Forelimb muscle (tissue), 1 donor: ENCODE measurements around the gene UBE3C. TPM values are rescaled to one million over a fixed set of nuclear protein-coding genes. Genes with fewer than 3 reads are reported as not detected.
"Not testable (repeated sequence)": the region's sequence is repeated elsewhere in the genome, so short reads cannot be mapped to it uniquely, and the experiment has no call there.

ENCODE experiments used
- DNase-seq: peaks from one replicate; pipeline ENCODE4 v3.0.0-alpha.2; 2013; ENCODE audit warnings: low read depth
- polyA plus RNA-seq: library from polyadenylated mRNA; unstranded; fragments of 120-200 nt; gene quantifications from one replicate; pipeline ENCODE4 v1.2.1, GENCODE V29; 2013; ENCODE audit not compliant: insufficient read length

Gene UBE3C
- polyA plus RNA-seq, 1 donor, result 34.3 TPM

DNA sequence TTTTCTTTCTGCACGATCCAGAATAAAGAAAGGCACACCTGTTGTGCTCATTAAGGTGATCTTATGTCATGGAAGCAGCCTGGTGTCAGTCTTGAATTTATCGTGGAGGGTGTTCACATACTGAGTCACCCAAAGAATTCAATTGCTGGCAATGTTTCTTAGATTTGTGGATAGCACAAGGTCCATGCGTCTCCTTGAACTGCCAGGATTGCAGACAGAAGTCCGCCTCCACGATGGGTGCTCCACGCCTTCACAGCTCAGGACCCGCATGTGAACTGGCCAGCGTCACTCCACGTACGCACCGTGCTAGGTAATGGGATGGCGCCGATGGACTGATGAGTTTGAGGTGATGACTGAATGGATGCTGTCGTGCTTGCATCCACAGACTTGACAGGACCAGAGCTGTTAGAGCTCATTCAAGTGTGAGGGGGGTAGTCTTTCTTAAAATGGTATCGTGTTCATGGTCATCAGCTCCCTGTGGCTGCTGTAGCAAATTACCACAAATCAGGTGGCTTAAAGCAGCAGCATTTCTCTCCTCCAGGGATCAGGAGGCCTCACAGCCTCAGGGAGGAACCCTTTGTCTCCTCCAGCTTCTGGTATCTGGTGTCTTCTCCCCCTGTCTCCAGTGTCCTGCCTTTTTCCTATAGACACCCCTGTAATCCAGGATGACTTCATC, 132.7 kb downstream of the UBE3C start:
- DNase-seq, result no peak

DNA sequence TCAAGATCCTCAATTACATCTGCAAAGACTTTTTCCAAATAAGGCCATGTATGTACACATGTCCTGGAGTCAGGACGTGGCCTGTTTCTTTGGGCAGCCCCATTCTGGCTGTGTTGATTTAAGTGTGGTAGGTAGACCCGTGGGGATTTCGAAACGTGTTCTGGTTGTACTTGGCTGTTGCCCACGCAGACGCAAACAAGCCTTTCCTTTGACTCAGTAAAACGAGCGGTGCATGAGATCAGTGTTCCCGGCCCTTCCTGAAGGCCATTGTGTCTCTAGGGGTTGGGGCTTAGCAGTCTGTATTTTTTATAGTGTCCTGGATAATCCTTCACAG, 133.2 kb downstream of the UBE3C start:
- peak; percentile 20 for DNase-seq

DNA sequence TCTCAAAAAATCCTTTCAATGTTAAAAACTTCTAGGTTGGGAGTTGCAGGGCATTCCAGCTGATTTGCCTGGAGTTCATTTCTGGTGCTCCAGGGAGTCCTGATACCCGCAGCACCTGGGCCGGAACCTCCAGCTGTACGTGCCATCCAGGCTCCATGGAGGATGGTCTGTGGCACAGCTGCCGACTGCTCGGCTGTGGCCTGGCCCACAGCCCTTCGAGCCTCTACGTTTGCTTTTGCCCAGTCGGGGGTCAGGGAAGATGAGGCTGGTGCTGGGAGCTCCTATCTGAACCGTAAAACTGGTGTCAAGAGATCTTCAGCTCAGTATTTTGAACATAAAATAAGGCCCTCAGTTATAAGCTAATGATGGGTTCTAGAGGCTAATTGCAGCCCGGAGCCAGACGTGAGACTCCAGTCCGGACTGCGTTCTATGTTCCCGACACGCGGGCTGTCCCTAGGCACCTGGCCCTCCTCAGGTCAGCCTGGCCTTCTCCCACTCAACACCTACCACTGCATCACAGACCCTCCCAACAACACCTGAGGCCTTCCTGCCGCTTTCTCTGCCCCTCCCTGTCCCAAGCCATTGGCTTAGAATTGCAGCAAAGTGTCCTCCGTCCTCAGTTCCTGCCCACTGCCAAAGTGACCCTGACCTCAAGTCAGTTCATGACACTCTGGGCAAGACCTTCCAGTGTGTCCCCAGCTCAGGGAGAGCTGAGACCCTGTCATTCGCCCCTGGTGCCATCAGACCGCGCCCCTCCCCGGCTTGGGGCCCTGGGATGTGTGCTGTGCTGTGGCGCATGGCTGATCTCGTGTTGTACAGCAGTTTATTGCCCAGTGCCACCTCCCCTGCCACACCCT, 133.9 kb downstream of the UBE3C start:
- no peak for DNase-seq

DNA sequence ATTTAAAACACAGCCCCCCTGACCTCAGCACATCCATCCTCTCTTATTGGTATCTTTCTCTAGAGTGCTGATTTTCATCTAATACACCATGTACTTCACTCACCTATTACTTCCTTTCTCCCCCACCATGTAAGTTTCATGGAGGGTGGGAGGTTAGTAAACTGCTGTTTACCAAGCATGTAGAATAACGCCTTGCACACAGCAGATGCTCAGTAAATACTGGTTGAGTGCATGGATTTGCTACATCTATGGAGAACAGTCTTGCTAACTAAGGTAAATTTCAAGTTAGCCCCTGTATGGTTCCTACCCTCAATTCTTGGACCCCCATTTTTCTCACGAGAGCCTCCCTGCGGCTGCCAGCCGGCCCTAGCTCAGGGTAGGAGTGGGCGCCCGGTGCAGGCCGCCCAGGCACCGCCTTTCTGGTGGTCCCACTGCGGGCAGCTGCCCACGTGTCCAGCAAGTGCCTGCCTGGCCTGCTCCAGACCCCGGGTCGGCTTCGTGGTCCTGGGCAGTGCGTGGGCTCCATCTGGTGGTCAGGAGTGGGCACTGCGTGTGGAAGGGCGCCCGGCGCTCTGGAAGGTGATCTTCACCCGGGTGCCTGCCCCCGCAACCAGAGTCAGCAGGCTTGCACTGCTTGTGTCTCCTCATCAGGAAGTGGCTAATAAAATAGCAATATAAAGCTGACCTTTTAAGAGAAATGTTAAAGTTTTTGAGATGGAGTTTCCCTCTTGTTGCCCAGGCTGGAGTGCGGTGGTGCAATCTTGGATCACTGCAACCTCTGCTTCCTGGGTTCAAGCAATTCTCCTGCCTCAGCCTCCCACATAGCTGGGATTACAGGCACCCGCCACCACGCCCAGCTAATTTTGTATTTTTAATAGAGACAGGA, 134.7 kb downstream of the UBE3C start:
- no peak for DNase-seq

DNA sequence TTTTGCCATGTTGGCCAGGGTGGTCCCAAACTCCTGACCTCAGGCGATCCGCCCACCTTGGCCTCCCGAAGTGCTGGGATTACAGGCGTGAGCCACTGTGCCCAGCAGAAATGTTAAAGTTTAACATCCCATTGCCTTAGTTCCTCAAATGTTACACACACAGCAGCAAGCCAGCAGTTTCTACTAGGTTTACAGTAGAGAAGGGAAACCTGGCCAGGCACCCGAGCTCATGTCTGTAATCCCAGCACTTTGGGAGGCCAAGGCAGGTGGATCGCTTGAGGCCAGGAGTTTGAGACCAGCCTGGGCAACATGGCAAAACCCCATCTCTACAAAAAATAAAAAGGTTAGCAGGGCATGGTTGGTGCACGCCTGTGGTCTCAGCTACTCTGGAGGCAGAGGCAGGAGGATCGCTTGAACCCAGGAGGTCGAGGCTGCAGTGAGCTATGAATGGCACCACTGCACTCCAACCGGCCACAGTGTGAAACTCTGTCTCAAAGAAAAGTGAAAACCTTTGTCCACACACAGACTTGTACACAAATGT, 135.4 kb downstream of the UBE3C start:
- DNase-seq, result not testable (repeated sequence)

DNA sequence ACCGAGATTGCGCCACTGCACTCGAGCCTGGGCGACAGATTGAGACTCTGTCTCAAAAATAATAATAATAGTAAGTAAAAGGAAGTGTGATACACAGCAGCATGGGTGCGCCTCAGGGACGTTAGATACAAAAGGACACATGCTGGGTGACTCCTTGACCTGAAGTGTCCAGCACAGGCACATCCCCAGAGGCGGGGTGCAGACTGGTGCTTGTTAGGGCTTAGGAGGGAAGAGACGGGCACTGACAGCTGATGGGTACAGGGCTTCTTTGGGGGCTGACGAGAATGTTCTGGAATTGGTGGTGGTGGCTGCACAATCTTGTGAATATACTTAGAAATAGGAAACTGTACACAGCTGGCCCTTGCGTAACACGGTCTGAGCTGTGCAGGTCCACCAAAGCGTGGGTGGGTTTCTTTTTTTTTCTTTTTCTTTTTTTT, 136.3 kb downstream of the UBE3C start:
- DNase-seq, result no peak

DNA sequence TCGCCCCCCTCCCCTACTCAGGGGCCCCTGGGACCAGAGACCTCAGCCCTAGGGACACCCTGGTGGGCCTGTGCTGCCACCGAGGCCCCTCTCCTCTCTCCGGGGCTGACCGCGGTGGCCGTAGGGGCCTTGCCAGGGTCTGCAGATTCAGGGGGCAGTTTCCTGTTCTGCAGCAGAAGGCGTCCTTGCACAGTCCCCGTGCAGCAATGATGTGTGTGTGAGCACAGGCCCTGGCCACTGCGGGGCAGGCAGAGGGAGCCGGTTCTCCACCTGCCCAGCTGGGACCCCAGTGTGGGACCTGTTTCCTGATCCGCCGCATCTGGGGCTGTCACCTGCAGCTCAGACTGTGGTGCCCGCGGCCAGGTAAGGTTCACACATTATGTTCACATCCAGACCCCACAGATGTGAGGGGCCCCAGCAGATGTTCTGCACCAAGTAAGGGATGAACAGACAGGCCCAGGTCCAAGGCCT, 137.4 kb downstream of the UBE3C start:
- DNase-seq, result no peak

DNA sequence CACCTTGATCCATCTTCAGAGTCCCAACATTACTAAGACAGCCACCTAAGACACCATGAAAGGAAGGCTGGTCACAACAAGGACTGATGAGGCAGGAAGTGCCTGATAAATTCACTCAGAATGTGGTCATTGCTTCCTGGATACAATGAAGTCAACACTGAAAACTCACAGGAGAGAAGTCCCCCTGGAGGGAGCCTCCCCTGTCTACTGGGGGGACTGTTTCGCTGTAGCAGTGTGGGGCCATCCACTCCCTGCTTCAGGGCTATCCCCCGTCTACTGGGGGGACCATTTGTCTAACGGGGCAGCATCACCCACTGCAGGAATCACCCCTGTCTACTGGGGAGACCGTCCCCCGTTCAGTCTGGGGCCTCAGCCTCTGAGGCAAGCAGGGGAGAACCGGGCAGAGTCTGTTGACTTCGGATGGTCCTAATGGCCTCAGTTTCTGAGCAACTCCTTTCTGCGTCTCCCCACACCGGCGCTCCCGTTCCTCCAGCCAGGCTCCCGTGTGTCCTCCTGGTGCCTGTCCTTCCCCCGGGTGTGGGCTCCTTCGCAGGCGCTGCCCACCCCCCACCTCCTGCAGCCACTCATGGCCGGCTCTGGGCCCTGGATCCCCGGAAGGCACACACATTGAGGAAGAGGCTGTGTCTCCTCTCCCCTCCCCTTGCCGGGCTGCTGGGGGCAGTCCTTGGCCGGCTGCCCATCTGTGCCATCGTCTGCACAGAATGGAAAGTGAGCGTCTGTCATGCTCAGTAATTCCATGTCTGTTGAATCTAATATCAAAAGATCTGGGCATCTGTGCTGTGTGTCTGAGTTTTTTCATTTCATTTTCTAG, 138.2 kb downstream of the UBE3C start:
- no peak for DNase-seq

DNA sequence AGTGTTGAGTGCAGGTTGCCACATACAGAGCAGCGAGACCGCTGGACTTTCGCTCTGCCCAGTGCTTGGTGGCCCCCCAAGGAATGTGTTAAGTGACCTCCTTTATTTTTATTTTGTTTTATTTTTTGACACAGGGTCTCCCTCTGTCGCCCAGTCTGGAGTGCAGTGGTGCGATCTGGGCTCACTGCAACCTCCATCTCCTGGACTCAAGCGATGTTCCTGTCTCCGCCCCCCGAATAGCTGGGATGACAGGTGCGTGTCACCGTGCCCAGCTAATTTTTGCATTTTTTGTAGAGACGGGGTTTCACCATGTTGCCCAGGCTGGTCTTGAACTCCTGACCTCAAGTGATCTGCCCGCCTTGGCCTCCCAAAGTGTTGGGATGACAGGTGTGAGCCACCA, 138.8 kb downstream of the UBE3C start:
- DNase-seq, result not testable (repeated sequence)

DNA sequence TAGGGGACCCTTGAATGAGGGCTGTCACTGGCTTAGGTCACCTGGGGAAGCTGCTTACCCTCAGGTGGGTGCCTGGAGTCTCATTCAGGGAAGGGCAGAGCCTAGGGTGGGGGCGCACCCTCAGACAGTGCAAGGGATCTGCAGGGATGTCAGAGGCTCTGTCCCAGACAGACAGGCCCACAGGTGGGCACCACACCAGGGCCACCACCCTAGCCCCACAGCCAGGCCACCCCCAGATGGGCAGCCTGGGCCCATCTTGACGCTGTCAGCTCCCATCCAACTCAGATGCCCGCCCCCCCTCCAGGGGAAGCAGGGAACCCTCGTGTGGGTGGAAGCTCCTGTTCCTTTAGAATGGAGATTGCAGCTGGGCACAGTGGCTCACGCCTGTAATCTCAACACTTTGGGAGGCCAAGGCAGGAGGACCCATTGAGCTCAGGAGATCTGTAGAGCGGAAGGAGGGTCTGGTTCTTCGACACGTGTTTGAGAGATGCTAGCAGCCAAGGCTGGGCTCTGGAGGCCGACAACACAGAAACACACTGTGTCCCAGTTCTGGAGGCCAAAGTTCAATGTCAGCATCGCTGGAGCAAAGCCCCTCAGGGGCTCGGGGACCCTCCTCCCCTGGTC, 139.6 kb downstream of the UBE3C start:
- no peak for DNase-seq

DNA sequence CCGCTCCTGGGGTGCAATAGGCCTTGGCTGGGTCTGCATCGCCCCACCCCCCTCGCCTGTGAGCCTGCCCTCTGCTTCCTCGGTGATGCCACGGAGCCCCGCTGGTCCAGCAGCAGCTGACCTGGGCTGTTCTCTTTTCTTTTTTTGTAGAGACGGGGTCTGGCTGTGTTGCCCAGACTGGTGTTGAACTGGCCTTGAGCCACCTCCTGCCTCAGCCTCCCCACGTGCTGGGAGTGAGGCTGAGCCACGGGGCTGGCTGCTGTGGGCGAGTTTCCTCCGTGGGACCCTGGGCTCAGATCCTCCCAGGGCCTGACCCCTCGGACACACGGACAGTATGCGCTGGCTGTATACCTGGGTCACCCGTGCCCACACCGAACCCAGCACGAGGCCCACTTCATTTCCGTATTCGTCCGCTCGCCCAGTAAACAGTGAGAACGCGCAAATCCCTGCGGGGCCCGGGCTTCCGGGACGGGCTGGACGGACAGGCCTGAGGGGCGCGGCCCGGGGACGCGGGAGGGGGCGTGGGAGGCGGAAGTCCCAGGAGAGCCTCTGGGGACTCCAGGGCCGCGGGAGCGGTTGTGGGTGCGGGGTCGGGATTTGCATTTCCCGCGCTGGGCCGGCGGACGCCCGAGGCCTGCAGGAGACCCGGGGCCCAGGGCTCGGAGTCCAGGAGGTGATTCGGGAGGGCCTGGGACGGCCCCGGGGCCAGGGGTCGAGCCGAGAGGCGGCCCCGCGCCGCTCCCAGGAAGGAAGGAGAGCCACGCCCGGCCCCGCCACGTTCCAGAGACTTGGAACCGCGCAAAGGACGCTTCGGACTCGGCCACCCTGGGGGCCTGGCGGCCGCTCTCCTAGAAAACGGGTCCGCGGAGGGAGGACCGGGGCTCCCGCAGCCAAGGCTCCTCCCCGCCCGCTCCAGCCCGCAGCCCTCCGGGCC, 140.3 kb downstream of the UBE3C start:
- no peak for DNase-seq

DNA sequence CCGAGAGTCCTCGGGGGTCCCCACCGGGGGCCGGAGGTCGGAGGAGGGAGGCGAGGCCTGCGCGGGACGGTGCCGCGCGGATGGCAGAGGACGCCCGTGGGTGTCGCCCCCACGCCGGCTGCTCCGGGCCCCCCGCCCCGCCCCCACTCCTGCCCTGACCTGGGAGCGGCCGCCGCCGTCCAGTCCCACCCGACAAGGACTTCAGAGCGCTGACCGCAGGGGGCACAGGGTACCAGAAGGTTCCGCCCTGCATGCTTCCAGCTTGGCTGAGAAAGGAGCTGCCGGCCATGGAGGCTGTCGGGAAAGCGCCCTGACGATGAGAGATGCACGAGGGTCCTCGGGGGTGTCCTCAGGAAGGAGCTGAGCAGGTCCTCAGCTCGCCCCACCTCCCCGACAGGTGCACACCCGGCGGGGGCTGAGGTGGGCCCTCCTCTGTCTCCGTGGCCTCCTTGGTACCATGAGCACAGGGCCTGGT, 141.1 kb downstream of the UBE3C start:
- no peak for DNase-seq

DNA sequence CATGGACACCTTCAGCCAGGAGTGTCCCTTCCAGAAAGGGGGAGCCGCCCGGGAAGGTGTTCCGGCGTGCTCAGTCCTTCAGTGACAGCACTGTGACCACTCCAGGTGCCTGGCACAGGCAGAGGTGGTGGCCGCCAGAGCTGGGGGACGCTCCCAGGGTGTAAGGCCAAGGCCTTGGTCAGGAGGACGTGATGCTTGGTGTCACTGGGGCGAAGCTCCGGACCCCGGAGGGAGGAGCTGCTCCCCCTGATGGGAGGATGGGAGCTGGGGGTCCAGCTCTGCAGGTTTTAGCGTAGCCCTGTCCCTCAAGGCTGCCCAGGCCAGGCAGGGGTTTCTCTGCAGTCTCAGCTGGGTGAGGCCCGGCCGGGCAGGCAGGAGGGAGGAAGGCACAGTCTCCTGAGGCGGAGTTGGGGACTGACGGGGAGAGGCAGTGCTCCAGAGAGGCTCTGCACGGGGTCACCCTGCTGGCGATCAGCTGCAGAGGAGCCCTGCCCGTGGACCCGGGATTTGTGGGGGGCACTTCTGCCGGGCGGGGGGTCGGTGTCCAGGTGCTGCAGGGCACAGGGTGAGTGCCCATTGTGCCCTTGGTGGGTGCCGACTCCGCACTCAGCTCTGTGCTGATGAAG, 141.6 kb downstream of the UBE3C start:
- no peak for DNase-seq

DNA sequence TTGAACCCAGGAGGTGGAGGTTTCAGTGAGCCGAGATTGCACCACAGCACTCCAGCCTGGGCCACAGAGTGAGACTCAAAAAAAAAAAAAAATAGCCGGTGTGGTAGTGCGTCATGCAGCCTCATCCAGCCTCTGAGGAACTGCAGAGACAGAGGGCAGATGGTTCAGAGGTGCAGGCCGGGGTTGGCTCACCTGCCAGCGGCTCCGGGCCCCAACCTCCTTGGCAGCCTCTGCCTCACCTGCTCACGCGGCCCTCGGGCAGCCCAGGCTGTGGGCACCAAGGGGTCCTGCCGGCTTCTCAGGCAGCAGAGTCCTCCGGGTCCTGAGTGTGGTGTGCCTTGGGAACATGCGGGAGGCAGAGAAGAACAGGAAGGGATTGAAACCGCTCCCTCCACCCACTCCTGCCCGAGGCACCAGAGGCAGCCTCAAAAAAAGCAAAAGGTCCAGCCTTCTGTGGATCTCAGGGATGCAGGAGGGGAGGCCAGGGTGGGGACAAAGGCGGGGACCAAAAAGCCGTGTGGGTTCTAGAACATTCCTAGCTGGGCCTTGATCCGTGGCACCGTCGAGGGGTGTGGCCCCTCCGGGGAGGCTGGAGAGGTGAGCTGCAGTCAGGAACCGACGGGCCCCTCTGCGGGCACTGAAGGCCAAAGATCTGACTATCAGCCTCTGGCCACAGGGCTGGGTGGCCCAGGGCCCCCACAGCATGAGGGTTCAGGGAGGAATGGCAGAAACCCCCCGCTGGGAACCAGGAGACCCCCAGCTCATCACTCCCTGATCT, 142.7 kb downstream of the UBE3C start:
- DNase-seq, result no peak

DNA sequence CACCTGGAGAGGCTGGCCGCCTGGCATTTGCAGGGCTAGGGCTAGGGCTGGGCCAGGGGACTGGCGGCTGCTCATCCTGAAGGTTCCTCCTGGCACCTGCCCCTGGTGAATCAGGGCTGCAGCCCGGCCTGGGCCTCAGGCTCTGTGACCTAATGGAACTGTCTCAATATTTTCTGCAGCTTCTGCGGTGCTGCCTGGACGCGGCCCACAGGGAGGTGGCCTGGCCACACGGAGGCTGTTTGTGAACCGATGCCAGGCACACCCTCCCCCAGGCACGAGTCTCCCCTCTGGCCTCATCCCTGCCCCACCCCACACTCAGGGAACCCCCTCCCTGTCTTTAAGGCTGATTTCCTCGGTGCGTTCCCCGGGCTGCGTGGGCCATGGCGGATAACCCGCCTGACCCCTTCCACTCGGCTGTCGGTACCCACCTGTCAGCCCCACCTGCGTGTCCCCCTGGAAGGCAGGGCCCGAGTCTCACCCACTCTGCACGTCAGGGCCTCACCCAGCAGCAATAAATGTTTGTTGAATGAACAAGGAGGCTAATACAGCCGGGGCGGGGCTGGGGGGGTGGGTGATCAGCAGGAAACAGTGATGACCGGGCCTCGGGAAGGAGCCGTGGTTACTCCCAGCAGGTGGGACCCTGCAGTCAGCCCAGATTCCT, 143.5 kb downstream of the UBE3C start:
- DNase-seq, result no peak

DNA sequence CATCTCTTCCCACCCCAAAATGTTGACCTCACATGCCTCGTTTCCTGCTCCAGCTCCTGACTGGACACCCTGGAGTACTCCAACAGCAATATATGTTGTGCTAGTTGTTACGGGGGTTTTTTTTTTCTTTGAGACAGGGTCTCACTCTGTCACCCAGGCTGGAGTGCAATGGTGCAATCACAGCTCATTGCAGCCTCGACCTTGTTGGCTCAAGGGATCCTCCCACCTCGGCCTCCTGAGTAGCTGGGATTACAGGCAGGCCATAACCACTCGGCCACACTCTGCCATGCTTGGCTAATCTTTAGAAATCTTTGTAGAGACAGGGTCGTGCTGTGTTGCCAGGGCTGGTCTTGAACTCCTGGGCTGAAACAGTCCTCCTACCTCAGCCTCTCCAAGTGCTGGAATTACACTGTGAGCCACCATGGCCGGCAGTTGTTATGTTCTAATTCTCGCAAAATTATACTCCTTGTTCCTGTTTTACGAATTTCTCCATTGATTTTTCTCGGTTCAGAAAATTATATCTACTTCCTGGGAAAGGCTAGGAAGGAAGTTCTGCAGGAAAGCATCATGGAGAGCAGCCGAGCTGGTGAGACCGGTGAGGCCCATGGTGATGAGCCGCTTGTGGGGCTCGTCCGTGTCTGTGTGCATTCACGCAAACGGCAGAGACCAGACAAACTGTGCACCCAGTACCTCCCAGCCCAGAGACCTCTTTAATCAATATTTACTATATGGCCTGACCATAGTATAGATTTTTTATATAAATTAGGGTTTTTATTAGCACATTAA, 145.7 kb downstream of the UBE3C start:
- DNase-seq, result no peak
